ENCODE results near the gene CCDC15. TPM values are rescaled to one million over a fixed set of nuclear protein-coding genes. Genes with fewer than 3 reads are reported as not detected.
"Not testable (repeated sequence)": the region's sequence is repeated elsewhere in the genome, so short reads cannot be mapped to it uniquely, and the experiment has no call there.

Gene CCDC15
- total RNA-seq, 1 experiment from 2014 or later = 8.6 TPM

- Histone ChIP-seq H3F3A (ENCODE audit: low read length, unreplicated experiment) (no peaks in the 10 kb centered on the region), H3K79me2 (ENCODE audit: low read length) (no peaks in the 10 kb centered on the region), H3K9me3 (ENCODE audit: low read length) (no peaks in the 10 kb centered on the region), H4K20me1 (ENCODE audit: low read length) (no peaks in the 10 kb centered on the region), H3K9me2 (replicated peaks; ENCODE audit: low read length) (no peaks in the 10 kb centered on the region), H3K4me1 (ENCODE audit: insufficient read depth, low read length) (peaks cover 30% of the 10 kb centered on the region), H3K4me2 (ENCODE audit: low read length) (no peak overlapping the region), H3K9ac (ENCODE audit: low read length) (no peak overlapping the region), H3K27me3 (ENCODE audit: low read length) (no peaks in the 10 kb centered on the region), H3K36me3 (ENCODE audit: low read depth, low read length) (no peaks in the 10 kb centered on the region), H3K4me3 (ENCODE audit: low read length) (no peak overlapping the region), H2AFZ (ENCODE audit: low read length) (no peak overlapping the region), H3K27ac (ENCODE audit: low read length) (no peak overlapping the region)
- no TSS peak for BruUV-seq (replicated peaks)
- CTCF ChIA-PET = interaction anchor here (0.7 kb wide), 1 partner anchor 17 kb away, joined by 3 read pairs; no protein-coding TSS in a partner anchor
- POLR2A ChIA-PET (ENCODE audit: unreplicated experiment) = no interaction called here
- TF ChIP-seq EZH2phosphoT487 (IDR thresholded peaks at IDR 0.05; ENCODE audit: borderline replicate concordance, low read length) (no peak), CTCF (conservative IDR thresholded peaks at IDR 0.05; ENCODE audit: low read depth, low read length) (no peak), EZH2 (IDR thresholded peaks at IDR 0.05; ENCODE audit: low read length, unreplicated experiment) (no peak)
- ATAC-seq (no peak), DNase-seq (no peak)
- intact Hi-C loops (cut with micrococcal nuclease) = no loop called here
Measured at GRCh38 chr11:125086633-125087296, 132.8 kb downstream of the CCDC15 start.

GRCh38 chr11:125088123-125088522 lies 134.1 kb downstream of the CCDC15 start:
- DNase-seq (no peak), ATAC-seq (no peak)
- no peaks in the 10 kb centered on the region for H3K9me2 ChIP-seq (replicated peaks; ENCODE audit: low read length)
- no peaks in the 10 kb centered on the region for H4K20me1 ChIP-seq (ENCODE audit: low read length)
- H3K27me3 ChIP-seq (ENCODE audit: low read length) = no peaks in the 10 kb centered on the region
- H3K9me3 ChIP-seq (ENCODE audit: low read length) = no peaks in the 10 kb centered on the region
- H3F3A ChIP-seq (ENCODE audit: low read length, unreplicated experiment) = no peaks in the 10 kb centered on the region
- no TSS peak for BruUV-seq (replicated peaks)
- H3K4me3 ChIP-seq (ENCODE audit: low read length) = no peak overlapping the region
- intact Hi-C loops (cut with micrococcal nuclease) = no loop called here
- peaks cover 18% of the 10 kb centered on the region for H3K4me1 ChIP-seq (ENCODE audit: insufficient read depth, low read length)
- ChIA-PET CTCF (no interaction called here), POLR2A (ENCODE audit: unreplicated experiment) (no interaction called here)
- H3K36me3 ChIP-seq (ENCODE audit: low read depth, low read length) = no peaks in the 10 kb centered on the region
- TF ChIP-seq EZH2 (IDR thresholded peaks at IDR 0.05; ENCODE audit: low read length, unreplicated experiment) = no peak
- H3K79me2 ChIP-seq (ENCODE audit: low read length) = no peaks in the 10 kb centered on the region
- no peak overlapping the region for H3K9ac ChIP-seq (ENCODE audit: low read length)
- no peak overlapping the region for H3K4me2 ChIP-seq (ENCODE audit: low read length)
- H3K27ac ChIP-seq (ENCODE audit: low read length) = no peak overlapping the region
- no peak overlapping the region for H2AFZ ChIP-seq (ENCODE audit: low read length)

- CTCF ChIA-PET = no interaction called here
- Histone ChIP-seq H3K27me3 (ENCODE audit: low read length) (no peaks in the 10 kb centered on the region), H3K36me3 (ENCODE audit: low read depth, low read length) (no peaks in the 10 kb centered on the region), H3K9me3 (ENCODE audit: low read length) (no peaks in the 10 kb centered on the region), H3K4me1 (ENCODE audit: insufficient read depth, low read length) (peaks cover 12% of the 10 kb centered on the region), H3K9me2 (replicated peaks; ENCODE audit: low read length) (no peaks in the 10 kb centered on the region), H3K4me3 (ENCODE audit: low read length) (no peak overlapping the region), H3K79me2 (ENCODE audit: low read length) (no peaks in the 10 kb centered on the region), H3K27ac (ENCODE audit: low read length) (no peak overlapping the region), H3K4me2 (ENCODE audit: low read length) (no peak overlapping the region), H3K9ac (ENCODE audit: low read length) (no peak overlapping the region), H4K20me1 (ENCODE audit: low read length) (no peaks in the 10 kb centered on the region), H2AFZ (ENCODE audit: low read length) (no peak overlapping the region), H3F3A (ENCODE audit: low read length, unreplicated experiment) (no peaks in the 10 kb centered on the region)
- ATAC-seq (peak; percentile 48), DNase-seq (no peak)
- intact Hi-C loops (cut with micrococcal nuclease) = loop anchor here (1.0 kb wide), 1 partner anchor 127 kb away; no protein-coding TSS in a partner anchor
- no TSS peak for BruUV-seq (replicated peaks)
- POLR2A ChIA-PET (ENCODE audit: unreplicated experiment) = no interaction called here
- TF ChIP-seq CTCF (conservative IDR thresholded peaks at IDR 0.05; ENCODE audit: low read depth, low read length) (0 out of 2 replicates have a peak, but pooled peaks have one; percentile 19), EZH2 (IDR thresholded peaks at IDR 0.05; ENCODE audit: low read length, unreplicated experiment) (no peak), EZH2phosphoT487 (IDR thresholded peaks at IDR 0.05; ENCODE audit: borderline replicate concordance, low read length) (no peak)
Measured at GRCh38 chr11:125088576-125089455, 134.8 kb downstream of the CCDC15 start.

GRCh38 chr11:125089481-125089880 lies 135.5 kb downstream of the CCDC15 start:
- H3K4me3 ChIP-seq (ENCODE audit: low read length); BruUV-seq (replicated peaks); CTCF ChIA-PET; H3K27ac ChIP-seq (ENCODE audit: low read length); H3F3A ChIP-seq (ENCODE audit: low read length, unreplicated experiment); H2AFZ ChIP-seq (ENCODE audit: low read length); H3K9me3 ChIP-seq (ENCODE audit: low read length); H3K4me2 ChIP-seq (ENCODE audit: low read length); DNase-seq; ATAC-seq; H3K4me1 ChIP-seq (ENCODE audit: insufficient read depth, low read length); H3K27me3 ChIP-seq (ENCODE audit: low read length); H3K9me2 ChIP-seq (replicated peaks; ENCODE audit: low read length); H3K36me3 ChIP-seq (ENCODE audit: low read depth, low read length); H4K20me1 ChIP-seq (ENCODE audit: low read length); H3K9ac ChIP-seq (ENCODE audit: low read length); POLR2A ChIA-PET (ENCODE audit: unreplicated experiment); H3K79me2 ChIP-seq (ENCODE audit: low read length): not testable (repeated sequence)
- intact Hi-C loops (cut with micrococcal nuclease) = loop anchor here (1.0 kb wide), 1 partner anchor 127 kb away; no protein-coding TSS in a partner anchor

All from PC-3 (cell line).